HG02571 (cell line): ENCODE measurements around the gene PRKCB.

ENCODE experiments used
- ATAC-seq: cut with Tn5 transposase; IDR thresholded peaks from one replicate; pipeline ENCODE4 v1.9.1; 2021; ENCODE audit warnings: mild to moderate bottlenecking, moderate library complexity; ENCODE audit not compliant: unreplicated experiment

The PRKCB gene

GRCh38 chr16:24118126-24118821 lies 282.5 kb downstream of the PRKCB start:
- ATAC-seq: no peak

GRCh38 chr16:24119807-24120206 lies 284.0 kb downstream of the PRKCB start:
- no peak for ATAC-seq

DNA sequence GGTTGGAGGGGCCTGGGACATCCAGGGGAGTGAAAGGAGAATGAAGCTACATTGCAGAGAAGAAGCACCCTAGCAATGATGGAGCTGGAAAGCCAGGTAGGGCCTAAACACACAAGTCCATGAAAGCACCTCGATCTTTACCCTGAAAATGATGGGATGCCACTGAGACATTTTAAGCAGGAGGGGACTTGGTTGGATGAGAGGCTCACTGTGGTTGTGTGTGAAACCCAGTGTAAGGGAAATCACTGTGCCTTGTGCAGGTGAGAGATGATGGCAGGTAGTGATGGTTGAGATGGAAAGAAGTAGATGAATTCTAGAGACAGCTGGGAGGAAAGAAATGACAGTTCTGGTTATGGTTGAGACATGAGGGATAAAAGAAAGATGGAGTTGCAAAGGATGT lies 287.5 kb downstream of the PRKCB start:
- no peak for ATAC-seq

GRCh38 chr16:24124291-24124690 lies 288.5 kb downstream of the PRKCB start:
- no peak for ATAC-seq

GRCh38 chr16:24125214-24125613 lies 289.4 kb downstream of the PRKCB start:
- no peak for ATAC-seq

DNA sequence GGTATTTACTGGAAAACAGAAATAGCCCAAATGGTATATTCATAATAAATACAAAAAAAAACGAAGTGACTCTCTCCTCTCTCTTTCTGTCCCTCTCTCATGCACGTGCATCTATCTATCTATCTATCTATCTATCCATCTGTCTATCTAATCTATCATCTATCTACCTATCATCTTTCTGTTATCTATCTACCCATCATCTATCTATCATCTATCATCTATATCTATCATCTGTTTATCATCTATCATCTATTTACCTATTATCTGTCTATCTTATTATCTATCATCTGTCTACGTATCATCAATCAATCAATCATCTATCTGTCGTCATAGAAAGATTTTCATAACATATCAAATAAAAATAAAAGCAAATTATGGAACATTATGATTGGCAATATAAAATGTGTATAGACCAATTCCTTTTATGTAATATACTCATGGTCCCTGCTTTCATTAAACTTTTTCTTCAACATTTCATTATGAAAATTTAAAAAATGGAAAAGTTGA lies 293.7 kb downstream of the PRKCB start:
- ATAC-seq: no peak

DNA sequence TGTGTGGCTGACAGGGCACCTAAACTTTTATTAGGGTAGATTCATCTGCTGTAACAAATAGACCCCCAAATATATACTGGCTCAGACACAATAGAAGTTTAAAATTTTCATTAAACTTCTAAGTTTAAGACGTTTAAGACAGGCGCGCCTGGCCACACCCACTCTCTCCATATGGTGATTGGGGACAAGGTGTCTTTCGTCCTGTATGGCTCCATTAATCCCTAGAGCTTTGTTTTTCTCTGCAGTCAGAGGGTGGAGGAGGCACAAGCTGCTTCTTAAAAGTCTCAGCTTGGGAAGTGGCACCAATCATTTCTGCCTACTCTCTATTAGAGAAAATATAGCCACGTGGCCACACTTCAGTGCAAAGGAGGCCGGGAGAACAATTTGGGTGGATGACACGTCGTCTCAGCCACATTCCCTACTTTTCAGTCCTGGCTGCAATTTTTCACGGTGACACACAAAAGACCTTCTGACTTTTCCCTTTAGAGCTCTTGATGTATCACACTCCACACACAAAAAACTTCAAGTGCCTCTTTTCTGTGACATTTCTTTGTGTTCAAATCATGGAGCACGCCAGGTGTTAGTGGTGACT lies 294.8 kb downstream of the PRKCB start:
- no peak for ATAC-seq

DNA sequence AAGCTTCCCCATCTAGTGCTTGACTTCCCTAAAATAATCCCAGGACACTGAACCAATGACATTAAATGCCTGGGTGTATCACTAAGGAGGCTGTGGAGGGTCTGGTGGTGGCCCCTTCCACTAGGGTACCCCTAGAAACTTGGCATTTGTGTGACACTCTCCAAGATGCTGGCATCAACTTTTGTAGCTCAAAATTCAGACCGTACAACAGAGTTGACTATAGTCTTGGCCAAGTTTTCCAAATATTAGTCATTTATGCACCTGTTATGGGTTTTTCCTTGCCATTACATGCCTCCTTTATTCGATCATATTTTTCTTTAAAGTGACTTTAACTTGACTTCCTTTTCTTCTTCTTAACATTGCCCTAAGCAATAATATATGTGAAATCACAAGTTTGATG lies 295.5 kb downstream of the PRKCB start:
- no peak for ATAC-seq

DNA sequence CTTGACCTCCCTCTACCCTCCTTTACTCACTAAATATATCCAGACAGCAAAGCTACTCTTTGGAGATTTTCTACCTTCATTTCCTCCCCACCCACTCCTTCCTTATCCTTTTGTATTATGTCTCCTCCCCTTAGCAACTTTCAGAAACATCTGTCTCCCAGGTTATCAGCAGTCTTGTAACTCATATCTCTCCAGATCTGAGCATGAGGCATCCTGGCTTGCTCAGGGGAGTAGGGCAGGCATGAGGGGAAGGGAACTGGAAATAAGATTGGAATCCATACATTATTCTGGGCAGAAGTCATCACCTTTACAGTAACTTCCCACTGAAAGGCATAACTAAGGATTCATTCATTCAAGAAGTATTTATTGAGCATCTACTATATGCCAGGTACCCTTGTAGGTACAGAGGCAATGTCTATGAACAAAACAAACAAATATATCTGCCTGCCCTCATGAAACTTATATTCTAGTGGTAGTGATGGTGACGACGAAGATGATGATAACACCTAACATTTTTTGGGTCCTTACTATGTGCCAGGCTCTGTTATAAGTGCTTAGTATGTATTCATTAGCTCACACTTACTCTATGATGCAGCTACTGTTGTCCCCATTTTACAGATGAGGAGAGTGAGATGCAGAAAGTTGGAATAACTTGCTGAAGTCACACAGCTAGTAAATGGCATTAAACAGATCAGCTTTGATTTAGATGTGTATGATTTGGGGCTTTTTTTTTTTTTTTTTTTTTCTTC lies 296.4 kb downstream of the PRKCB start:
- no peak for ATAC-seq

DNA sequence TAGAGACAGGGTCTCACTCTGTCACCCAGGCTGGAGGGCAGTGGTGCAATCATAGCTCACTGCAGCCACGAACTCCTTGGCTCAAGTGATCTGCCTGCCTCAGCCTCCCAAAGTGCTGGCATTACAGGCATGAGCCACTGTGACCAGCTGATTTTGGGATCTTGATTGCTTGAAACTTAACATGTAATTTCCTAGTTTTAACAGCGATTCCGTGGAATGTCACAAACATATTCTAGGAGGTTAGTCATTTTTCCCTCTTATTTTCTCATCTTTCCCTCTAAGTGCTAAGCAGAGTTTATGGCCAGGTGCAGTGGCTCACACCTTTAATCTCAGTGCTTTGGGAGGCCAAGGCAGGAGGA lies 297.0 kb downstream of the PRKCB start:
- ATAC-seq: no peak

DNA sequence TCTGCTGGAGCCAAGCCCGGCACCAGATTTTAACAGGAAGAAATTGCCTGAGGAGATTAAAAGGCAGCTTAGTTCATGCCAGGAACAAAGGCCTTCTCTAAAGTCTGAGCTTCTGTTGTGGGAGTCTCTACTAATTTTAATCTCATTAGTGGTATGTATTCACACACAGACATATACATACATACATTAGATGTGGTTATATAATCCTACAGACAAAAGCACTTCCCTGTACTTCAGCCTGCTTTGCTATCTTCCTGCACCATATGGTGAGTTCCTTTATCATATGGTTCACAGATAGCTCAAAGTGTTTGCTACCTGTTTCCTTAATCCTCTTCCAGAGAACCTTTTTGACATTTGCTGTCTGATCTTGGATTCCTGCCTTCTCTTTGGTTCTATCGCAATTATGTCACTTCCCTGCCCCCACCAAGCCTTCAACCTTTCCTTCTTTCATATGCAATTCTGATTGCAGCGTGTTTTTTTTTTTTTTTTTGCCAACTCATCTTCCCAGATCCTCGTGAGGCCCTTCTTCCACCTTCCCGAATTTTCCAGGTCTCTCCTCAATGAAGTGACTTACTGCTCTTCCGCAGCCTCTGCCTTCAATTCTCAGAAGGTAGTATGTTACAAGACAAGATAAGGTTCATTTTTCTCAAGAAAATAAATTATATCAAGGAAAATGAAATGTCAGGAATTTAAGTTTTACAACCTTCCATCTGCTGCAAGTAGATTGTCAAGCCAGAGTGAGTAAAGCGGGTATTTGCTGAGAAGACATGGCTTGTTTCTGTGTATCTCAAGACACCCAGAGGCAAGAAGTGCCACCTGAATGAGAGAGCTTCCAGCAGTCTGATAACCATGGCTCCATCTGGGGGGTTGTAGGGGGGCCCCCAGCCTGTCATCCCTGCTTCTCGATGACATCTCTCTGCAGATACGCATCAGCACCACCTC lies 300.1 kb downstream of the PRKCB start:
- ATAC-seq: no peak

DNA sequence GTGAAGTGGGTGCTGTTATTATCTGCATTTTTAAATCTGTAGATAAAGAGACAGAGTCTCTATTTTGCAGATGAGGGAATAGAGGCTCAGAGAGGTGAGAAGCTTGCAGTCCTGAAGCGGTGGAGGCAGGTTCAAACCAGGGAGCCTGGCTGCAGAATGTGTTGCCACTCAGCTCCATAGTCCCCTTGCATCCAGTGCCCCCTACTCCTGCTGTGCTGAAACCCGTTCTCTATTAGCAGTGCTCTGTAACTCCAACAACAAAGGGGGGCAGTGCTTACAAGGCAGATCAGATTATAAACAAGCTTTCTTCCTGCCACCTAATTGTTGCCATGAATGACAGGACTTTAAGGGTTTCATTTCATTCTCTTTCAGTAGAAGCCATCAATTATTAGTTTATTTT lies 302.2 kb downstream of the PRKCB start:
- no peak for ATAC-seq

- ATAC-seq: no peak
These were observed 302.8 kb downstream of the PRKCB start for GRCh38 chr16:24138575-24138974.

- ATAC-seq: no peak
These were observed 303.5 kb downstream of the PRKCB start for GRCh38 chr16:24139282-24139681.

GRCh38 chr16:24140730-24141129 lies 304.9 kb downstream of the PRKCB start:
- ATAC-seq: no peak

- ATAC-seq: no peak
These were observed 305.7 kb downstream of the PRKCB start for GRCh38 chr16:24141466-24141865.

GRCh38 chr16:24141917-24142316 lies 306.1 kb downstream of the PRKCB start:
- no peak for ATAC-seq

GRCh38 chr16:24145927-24146326 lies 310.1 kb downstream of the PRKCB start:
- no peak for ATAC-seq

- ATAC-seq: no peak
These were observed 310.7 kb downstream of the PRKCB start for GRCh38 chr16:24146518-24146917.

- no peak for ATAC-seq
These were observed 313.3 kb downstream of the PRKCB start for GRCh38 chr16:24149102-24149501.

- ATAC-seq: no peak
These were observed 314.5 kb downstream of the PRKCB start for GRCh38 chr16:24150282-24150681.
